Keratinocyte (primary cell): Measurements from ENCODE around the gene MAD1L1. TPM values are rescaled to one million over a fixed set of nuclear protein-coding genes. Genes with fewer than 3 reads are reported as not detected.

Source experiments
- DNase-seq: peaks from one replicate; pipeline ENCODE4 v3.0.0-alpha.2; 2011; ENCODE audit warnings: low read depth, missing footprints, low spot score
- FAIRE-seq: peaks from 2 replicates; lab custom pipeline; 2011; peaks lifted over from hg19 to GRCh38; lab: Jason Lieb, UNC
- H2AFZ ChIP-seq: 2 replicates; pipeline ENCODE4 v1.6.0; 2012; ENCODE audit warnings: low read length, control low read depth, inconsistent platforms; ENCODE audit not compliant: control insufficient read depth
- H3K27ac ChIP-seq: 2 replicates; pipeline ENCODE4 v1.5.1; 2011; ENCODE audit warnings: low read length; ENCODE audit not compliant: control insufficient read depth, insufficient read depth
- H3K27me3 ChIP-seq: 3 replicates; pipeline ENCODE4 v1.6.0; 2011; ENCODE audit warnings: low read length; ENCODE audit not compliant: control insufficient read depth, insufficient read depth; ENCODE audit errors: extremely low read depth
- H3K36me3 ChIP-seq, 2 experiments: 2 replicates in 1 of 2; 3 replicates in 1 of 2; pipeline ENCODE4 v1.5.1; 2011; ENCODE audit warnings: low read length in 2 of 2, mild to moderate bottlenecking in 1 of 2; ENCODE audit not compliant: control insufficient read depth in 2 of 2, insufficient read depth in 2 of 2; ENCODE audit errors: extremely low read depth in 1 of 2
- H3K4me1 ChIP-seq: 3 replicates; pipeline ENCODE4 v1.5.1; 2011; ENCODE audit warnings: low read length; ENCODE audit not compliant: control insufficient read depth, insufficient read depth; ENCODE audit errors: extremely low read depth
- H3K4me2 ChIP-seq: 3 replicates; pipeline ENCODE4 v1.6.0; 2011; ENCODE audit warnings: low read depth, low read length; ENCODE audit not compliant: control insufficient read depth, insufficient read depth; ENCODE audit errors: extremely low read depth
- H3K4me3 ChIP-seq, 3 experiments: fragments of 200-600 bp in 1 of 3; sonication (generic) in 1 of 3; 2 replicates in 2 of 3; 3 replicates in 1 of 3; pipeline ENCODE4 v1.5.1; 2011 to 2016; ENCODE audit warnings: low read length in 3 of 3, mild to moderate bottlenecking in 3 of 3, control low read depth in 2 of 3, inconsistent platforms in 1 of 3, low read depth in 1 of 3, mixed read lengths in 1 of 3, mixed run types in 1 of 3, moderate library complexity in 1 of 3; ENCODE audit not compliant: control insufficient read depth in 2 of 3, insufficient read depth in 2 of 3; ENCODE audit errors: extremely low read depth in 1 of 3
- H3K79me2 ChIP-seq: 2 replicates; pipeline ENCODE4 v1.6.0; 2012; ENCODE audit warnings: low read length; ENCODE audit not compliant: control insufficient read depth, insufficient read depth
- H3K9ac ChIP-seq: 3 replicates; pipeline ENCODE4 v1.6.0; 2011; ENCODE audit warnings: low read length; ENCODE audit not compliant: control insufficient read depth, insufficient read depth; ENCODE audit errors: extremely low read depth
- H3K9me1 ChIP-seq: 3 replicates; pipeline ENCODE4 v1.6.0; 2011; ENCODE audit warnings: low read length; ENCODE audit not compliant: control insufficient read depth, insufficient read depth; ENCODE audit errors: extremely low read depth
- H3K9me3 ChIP-seq: 2 replicates; pipeline ENCODE4 v1.5.1; 2012; ENCODE audit warnings: low read depth, low read length; ENCODE audit not compliant: control insufficient read depth
- H4K20me1 ChIP-seq: 3 replicates; pipeline ENCODE4 v1.6.0; 2011; ENCODE audit warnings: low read length; ENCODE audit not compliant: control insufficient read depth, insufficient read depth; ENCODE audit errors: extremely low read depth
- EZH2 ChIP-seq: IDR thresholded peaks from one replicate; pipeline ENCODE4 v1.6.1; 2012; ENCODE audit warnings: inconsistent platforms, mild to moderate bottlenecking, low read length, moderate library complexity
- dilution Hi-C: fragments of 300-500 bp; cut with MboI; formaldehyde crosslinking; loops from one replicate; pipeline ENCODE4 v1.7.0; 2020; ENCODE audit warnings: low sequenced_read_pairs; ENCODE audit not compliant: extremely low pct_ligation_motif_present
- polyA plus RNA-seq, 5 experiments: library from polyadenylated mRNA; depleted of rRNA in 3 of 5; stranded (reverse) in 3 of 5; stranded (forward) in 1 of 5; unstranded in 1 of 5; fragments of >200 nt; gene quantifications; 1 replicate in 1 of 5; 2 replicates in 3 of 5; 3 replicates in 1 of 5; pipeline versions ENCODE4 v1.2.1 to v1.2.3, GENCODE V29; 2011 to 2012; ENCODE audit warnings: missing spikeins in 2 of 5, low read depth in 1 of 5, low replicate concordance in 1 of 5
- TF ChIP-seq, protein P1 (sequence below), 3 experiments: IDR thresholded peaks in 1 of 3; conservative IDR thresholded peaks in 1 of 3; optimal IDR thresholded peaks in 1 of 3; 2 replicates in 2 of 3; 3 replicates in 1 of 3; pipeline versions ENCODE3 to v1.5.1; 2011; ENCODE audit warnings: low read length in 3 of 3, mild to moderate bottlenecking in 3 of 3, moderate library complexity in 2 of 3, control low read depth in 1 of 3, inconsistent platforms in 1 of 3; ENCODE audit not compliant: insufficient read depth in 2 of 3; ENCODE audit errors: extremely low read depth in 1 of 3

MAD1L1 gene
- polyA plus RNA-seq, 1 donor (not counting 4 experiments of a cell fraction or from before 2014, with no cell fraction given): 18.0 TPM

DNA sequence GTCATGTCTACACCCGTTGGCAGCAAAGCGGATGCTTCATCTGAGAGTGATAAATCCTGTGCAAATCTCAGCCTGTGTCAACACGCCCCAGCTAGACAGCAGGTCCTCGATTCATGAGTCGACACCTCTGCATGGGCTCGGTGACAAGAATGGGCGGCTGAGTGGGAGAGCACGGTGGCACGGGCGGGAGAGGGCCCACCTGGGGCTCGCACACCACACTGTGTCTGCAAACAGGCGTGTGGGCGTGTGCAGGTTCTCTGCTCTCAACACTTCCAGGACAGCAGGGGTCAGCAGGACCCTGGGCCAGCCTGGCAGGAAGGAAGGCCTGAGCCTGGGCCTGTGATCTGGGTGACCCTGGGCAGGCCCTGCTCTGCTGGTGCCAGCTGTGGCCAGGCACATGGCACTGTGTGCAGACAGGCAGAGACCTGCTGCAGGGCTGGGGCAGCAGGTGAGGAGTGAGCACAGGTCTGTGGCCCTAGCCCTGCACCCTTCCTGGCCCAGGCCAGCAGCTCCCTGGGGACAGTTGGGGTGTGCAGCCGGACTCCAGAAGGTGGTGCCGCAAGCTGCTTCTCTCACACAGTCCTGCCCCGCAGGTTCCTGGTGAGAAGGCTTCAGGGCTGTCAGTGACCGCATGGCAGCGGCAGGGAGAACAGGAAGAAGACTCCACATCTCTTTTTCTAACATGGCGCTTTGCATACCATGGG, 346.2 kb downstream of the MAD1L1 start:
- H3K27me3 ChIP-seq: no peaks in the 10 kb centered on the region
- peaks cover 34% of the 10 kb centered on the region for H3K4me1 ChIP-seq
- DNase-seq: no peak
- FAIRE-seq: peak; percentile 72
- peak overlapping the region; percentile 54 for H3K4me2 ChIP-seq
- H4K20me1 ChIP-seq: peaks cover 9% of the 10 kb centered on the region
- H3K4me3 ChIP-seq: no peak overlapping the region
- TF ChIP-seq, protein P1, sequence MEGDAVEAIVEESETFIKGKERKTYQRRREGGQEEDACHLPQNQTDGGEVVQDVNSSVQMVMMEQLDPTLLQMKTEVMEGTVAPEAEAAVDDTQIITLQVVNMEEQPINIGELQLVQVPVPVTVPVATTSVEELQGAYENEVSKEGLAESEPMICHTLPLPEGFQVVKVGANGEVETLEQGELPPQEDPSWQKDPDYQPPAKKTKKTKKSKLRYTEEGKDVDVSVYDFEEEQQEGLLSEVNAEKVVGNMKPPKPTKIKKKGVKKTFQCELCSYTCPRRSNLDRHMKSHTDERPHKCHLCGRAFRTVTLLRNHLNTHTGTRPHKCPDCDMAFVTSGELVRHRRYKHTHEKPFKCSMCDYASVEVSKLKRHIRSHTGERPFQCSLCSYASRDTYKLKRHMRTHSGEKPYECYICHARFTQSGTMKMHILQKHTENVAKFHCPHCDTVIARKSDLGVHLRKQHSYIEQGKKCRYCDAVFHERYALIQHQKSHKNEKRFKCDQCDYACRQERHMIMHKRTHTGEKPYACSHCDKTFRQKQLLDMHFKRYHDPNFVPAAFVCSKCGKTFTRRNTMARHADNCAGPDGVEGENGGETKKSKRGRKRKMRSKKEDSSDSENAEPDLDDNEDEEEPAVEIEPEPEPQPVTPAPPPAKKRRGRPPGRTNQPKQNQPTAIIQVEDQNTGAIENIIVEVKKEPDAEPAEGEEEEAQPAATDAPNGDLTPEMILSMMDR (optimal IDR thresholded peaks at IDR 0.05 in 1 of 3, IDR thresholded peaks at IDR 0.05 in 1 of 3, conservative IDR thresholded peaks at IDR 0.05 in 1 of 3; ENCODE audit: extremely low read depth in 1 of 3, insufficient read depth in 2 of 3, low read length in 3 of 3): no peak
- no peak for TF ChIP-seq EZH2
- no peak overlapping the region for H2AFZ ChIP-seq
- H3K36me3 ChIP-seq: peaks cover 0 to 8% of the 10 kb centered on the region in 2 experiments
- no peak overlapping the region for H3K27ac ChIP-seq
- H3K9ac ChIP-seq: no peak overlapping the region
- H3K9me3 ChIP-seq: peaks cover 10% of the 10 kb centered on the region
- H3K79me2 ChIP-seq: no peaks in the 10 kb centered on the region
- H3K9me1 ChIP-seq: no peaks in the 10 kb centered on the region
- dilution Hi-C loops: no loop called here

DNA sequence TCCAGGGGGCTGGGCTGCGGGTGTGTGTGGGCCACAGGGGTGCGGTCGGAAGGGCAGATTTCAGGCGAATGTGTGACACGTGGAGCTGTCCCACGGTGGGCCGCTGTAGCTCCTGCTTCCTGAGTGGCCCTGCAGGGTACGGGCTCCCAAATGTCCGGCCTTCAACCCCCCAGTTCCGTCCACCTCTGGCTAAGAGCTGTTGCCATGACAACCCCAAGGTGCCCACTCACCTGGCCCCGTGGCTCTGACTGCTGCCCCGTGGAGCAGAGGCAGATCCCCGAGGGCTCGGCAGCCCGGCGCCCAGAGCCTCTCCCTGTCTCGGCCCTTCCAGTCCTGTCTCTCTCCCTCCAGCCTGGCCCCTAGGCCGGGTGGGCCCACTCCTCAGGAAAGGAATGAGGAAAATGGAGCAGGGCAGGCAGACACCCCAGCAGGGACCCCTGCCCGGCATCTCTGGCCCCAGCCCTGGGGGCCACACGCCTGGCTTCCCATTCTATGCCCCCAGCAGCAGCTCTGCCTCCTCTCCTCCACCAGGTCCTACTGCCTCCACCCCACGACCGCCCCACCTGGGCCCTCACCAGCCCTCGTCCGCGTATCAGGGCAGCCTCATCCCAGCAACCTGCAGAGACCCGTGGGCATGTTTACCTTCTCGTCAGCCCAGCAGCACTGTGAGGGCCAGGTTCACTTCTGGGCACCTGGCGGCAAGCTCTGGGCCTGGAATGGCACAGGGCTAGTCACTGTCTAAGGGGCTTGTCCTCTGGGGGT, 347.1 kb downstream of the MAD1L1 start:
- Histone ChIP-seq H3K79me2 (no peaks in the 10 kb centered on the region), H3K36me3 (peaks cover 0 to 8% of the 10 kb centered on the region in 2 experiments), H3K27me3 (no peaks in the 10 kb centered on the region), H3K4me3 (no peak overlapping the region), H3K9ac (no peak overlapping the region), H4K20me1 (peaks cover 9% of the 10 kb centered on the region), H3K27ac (no peak overlapping the region), H3K4me1 (peaks cover 34% of the 10 kb centered on the region), H2AFZ (no peak overlapping the region), H3K9me1 (no peaks in the 10 kb centered on the region), H3K9me3 (peaks cover 10% of the 10 kb centered on the region), H3K4me2 (peak overlapping the region; percentile 54)
- dilution Hi-C loops: no loop called here
- no peak for FAIRE-seq
- TF ChIP-seq, protein P1 (optimal IDR thresholded peaks at IDR 0.05 in 1 of 3, IDR thresholded peaks at IDR 0.05 in 1 of 3, conservative IDR thresholded peaks at IDR 0.05 in 1 of 3; ENCODE audit: extremely low read depth in 1 of 3, insufficient read depth in 2 of 3, low read length in 3 of 3): no peak
- no peak for TF ChIP-seq EZH2
- no peak for DNase-seq
